Activated CD8-positive, alpha-beta memory T cell treated with anti-CD3 and anti-CD28 coated beads, Interleukin-2, amount 50 U/mL, for 24 hours (primary cell): ENCODE measurements around the gene TNRC18.
"Not testable (repeated sequence)": the region's sequence is repeated elsewhere in the genome, so short reads cannot be mapped to it uniquely, and the experiment has no call there.

ENCODE experiments used
- DNase-seq: peaks from one replicate; pipeline ENCODE4 v3.0.0-alpha.2; 2020; ENCODE audit errors: extremely low read depth

The TNRC18 gene

DNA sequence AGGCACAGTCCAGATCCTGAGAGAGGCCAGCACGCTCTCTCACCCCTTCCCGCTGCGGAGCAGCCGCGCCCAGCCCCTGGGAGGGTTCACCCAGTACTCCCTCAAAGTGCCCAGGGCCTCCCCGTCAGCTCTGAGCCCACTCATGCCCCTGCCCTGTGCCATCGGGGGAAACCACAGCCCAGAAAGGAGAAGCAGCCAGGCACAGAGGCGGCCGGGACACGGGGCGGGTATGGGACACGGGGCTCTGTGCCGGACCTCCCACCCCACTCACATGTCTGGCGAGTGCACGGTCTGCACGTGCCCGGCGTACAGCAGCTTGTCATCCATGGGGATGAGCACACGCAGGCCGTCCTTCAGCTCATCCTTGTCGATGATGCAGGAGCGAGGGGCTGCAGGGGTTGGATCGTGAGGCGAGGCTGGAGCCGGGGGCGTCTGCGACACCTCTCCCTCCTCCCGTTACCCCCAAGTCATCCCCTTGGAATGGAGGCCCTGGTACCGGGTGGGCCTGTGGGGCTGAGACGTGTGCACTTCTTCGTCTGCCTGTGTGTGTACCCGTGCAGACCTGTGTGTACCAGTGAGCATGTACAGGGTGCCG is 102.7 kb downstream of the TNRC18 start:
- no peak for DNase-seq

DNA sequence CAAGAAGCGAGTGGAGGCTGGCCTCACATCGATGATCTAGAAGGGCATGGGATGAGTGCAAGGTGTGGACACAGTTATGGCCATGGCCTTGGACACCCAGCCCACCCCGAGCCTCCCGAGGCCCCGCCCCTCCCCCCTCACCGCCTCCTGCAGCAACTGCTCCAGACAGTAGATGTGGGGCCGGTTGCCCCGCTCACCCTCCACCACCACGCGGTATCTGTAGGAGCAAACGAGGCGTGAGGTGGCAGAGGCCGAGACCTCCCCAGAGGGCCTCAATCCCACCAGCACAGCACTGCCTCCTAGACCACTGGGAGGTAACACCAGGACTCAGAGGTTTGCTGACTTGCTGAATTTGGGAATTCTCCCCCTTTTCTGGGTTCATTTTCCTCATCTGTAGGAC is 103.2 kb downstream of the TNRC18 start:
- DNase-seq, result no peak

DNA sequence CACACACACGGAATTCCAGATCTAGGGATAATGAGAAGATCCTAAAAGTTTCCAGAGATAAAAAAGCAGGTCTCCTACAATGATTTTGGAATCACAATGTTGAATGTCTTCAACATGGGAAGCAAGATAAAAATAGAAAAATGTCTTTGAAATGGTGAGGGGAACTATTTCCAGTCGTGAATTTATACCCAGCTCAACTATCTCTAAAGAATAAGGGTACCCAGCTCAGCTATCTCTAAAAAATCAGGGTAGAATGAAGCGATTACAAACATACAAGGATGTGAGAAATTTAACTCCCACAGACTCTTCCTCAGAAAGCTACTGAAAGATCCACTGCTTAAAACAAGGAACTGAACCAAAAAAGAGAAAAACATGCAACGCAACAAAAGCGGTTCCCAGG is 105.0 kb downstream of the TNRC18 start:
- not testable (repeated sequence) for DNase-seq

DNA sequence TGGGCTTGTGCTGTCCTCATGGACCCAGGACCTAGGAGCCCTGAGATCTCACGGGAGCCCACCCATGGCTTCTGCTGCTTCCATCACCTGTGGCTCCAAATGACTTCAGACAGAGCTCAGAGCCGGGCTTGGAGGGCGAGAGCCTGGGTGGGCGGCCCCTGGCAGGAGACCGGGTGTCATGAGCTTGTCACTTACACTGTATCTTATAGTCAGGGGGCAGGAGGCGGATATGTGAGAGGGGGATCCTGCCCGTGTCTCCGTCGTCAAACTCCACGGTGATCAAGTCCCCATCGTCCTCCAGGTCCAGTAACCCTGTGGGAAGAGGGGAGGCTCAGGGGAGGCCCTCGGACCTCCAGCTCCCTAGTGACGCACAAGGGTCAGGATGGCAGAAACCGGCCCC is 107.9 kb downstream of the TNRC18 start:
- no peak for DNase-seq

DNA sequence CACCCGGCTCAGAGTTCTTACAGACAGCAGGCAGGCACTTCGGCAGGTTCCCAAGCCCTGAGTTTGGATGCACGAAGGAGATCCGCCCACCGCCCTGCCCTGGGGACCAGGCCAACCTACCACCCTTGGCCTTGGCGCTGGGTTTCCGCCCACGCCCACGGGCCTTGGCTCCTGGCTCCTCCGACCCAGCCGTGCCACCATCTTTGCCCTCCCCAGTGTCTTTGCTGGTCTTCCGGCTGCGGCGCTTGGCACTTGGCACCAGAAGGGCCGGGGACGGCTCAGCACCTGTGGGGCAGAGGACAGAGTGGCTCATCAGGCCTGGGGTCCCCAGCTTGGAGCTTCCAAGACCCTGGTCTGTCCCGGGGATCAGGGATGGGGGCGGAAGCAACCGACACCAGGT is 108.8 kb downstream of the TNRC18 start:
- DNase-seq, result no peak

DNA sequence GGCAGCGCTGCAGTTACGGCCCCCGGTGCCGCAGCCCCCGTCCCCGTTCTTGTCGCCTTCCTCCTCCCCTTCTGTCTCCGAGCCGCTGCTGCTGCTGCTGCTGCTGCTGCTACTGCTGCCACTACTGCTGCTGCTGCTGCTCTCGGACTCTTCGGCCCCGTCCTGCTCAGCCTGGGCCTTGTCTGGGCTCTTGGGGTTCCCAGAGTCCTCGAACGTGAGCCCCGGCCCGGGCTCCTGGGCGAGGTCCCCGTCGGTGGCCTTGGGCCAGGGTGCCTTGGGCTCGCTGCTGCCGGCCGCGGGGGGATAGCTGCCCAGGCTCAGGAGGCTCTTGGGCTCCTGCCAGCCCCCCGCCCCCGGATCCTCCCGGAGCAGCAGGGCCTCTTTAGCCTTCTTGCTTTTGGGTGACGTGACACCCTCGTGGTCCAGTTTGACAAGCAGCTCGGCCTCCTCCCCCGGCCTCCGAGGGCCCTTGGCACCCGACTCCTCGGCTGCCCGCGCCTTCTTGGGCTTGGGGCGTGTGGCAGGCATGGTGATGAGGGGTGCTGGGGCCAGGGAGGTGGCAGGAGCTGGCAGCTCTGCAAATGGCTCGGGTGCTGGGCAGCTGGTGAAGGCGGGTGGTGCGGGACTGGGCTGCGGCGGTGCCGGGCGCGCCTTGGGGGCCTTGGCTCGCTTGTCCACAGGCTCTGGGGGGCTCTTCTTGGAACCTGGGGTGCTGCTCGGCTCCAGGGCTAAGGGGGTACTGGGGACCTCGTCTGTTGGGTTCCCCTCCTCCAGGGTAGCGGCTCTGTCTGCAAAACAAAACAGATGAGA is 110.4 kb downstream of the TNRC18 start:
- DNase-seq, result not testable (repeated sequence)

DNA sequence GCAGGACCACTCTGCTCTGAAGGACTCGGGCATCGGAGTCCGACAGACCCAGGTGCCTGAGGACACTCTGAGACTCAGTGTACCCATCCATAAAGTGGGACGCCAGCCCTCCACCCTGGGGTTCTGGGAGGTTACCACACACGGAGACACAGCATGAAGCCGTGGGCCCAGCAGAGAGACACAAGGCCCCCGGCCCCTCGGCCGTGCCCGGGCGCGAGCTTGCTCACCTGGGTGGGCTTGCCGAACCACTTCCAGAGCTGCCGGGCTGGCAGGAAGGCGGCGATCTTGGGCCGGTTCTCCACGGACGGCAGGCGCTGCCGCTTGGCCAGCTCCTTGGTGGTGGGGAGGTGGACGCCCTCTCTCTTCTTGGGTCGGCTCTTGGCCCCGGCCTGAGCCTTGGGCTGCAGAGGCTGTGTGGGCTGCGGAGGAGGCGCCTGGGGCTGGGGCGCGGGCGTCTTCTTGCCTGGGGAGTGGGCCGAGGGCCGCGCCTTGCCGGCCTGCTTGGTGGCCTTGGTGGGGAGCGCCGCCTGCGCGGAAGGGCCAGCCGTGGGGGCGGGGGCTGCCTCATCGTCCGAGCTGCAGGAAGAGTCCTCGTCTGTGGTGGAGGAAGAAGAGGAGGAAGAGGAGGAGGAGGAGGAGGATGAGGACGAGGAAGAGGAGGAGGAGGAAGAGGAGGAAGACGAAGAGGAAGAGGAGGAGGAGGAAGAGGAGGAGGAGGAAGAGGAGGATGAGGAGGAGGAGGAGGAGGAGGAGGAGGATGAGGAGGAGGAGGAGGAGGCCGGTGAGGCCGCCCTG is 111.2 kb downstream of the TNRC18 start:
- DNase-seq, result not testable (repeated sequence)

DNA sequence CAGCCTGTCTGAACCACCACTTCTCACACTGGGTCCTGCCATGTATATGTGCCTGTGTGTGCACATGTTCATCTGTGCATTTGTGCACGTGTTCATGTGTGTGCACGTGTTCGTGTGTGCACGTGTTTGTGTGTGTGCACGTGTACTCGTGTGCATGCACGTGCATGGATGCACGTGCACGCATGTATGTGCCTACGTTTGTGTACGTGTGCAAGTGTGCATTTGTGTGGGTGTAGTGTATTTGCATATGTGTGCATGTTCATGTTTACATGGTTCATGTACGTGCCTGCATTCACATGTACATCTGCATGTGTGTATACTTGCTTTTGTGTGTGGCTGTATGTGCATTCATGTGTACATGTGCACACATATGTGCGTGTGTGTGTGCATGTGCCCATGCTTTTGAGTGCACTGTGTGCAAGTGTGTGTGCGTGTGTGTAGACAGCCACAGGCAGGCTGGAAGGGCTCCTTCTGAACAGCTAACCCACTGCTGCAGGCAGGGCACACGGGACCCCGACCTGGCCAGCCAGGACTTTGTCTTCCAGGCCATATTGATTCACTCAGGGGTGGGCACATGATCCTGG is 112.7 kb downstream of the TNRC18 start:
- DNase-seq, result no peak

DNA sequence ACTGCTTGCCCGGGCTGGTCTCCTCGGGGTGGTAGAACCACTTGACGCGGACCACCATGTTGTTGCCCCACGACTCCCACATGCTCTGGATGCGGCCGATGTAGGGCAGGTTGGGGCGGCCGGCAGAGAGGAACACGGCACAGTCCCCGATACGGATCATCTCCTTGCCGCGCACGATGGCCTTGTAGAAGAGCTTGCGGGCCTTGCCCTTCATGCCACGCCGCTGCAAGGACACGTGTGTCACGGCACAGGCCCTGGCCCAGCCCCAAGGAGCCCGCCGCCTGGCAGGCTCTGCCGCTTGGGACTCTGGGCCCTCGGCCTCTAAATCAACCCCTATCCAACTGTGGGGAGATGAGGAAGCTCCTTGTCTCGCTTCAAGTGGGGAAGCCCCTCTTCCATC is 114.5 kb downstream of the TNRC18 start:
- no peak for DNase-seq

DNA sequence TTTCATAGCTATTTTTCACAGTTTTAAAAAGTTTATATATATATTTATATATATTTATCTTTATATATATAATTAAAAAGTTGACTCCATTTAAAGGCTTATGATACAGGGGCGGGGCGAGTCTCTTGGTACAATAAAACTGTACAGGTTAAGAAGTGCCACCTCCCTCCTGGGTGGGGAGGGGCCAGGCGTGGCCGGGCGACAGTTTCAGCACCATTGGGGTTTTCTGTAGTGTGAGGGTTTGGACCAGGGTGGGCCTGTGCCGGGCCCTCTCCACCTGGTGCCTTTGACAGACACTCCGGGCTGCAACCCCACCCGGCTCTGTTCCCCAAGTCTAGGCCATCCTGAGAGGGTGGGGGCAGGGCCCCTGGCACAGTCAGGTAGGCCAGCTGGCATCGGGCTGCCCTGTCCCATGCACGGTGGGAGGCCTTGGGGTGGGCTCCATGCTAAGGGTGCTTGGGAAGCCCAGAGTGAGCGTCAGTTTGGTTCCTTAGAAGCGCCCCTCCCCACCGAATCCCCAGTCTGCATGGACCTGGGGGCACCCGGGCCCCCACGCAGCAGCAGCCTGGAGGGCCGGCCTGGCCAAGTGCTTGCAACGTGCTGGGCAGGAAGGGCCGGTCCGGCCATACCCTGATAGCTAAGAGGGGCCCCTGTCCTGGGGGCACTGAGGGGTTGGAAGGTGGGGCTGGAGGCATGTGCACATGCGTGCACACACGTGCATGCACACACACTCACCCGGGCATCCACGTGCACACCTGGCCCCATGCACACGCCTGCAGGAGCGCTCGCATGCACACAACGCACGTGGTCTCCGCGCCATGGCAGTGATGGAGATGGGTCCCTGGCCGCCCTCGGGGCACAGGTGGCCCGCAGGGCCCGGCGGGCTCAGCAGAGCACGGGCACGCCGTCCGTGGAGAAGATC is 116.2 kb downstream of the TNRC18 start:
- DNase-seq, result not testable (repeated sequence)

DNA sequence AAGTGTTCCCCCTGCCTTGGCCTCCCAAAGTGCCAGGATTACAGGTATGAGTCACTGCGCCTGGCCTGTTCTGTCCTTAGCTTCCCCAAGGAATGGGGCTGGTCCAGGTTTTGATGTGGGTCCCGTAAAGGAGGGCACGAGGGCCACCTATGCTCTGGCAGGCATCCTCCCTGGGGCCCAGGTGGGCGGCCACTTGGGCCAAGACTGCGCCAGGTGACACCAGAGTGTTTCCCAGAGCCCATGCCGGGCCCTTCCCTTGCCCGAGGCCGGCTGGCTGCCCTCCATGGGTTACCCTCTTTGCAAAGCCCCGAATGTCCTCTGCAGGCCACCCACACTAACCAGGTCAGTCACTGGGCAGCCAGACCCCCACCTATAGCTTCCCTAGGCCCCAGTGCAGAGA is 118.6 kb downstream of the TNRC18 start:
- not testable (repeated sequence) for DNase-seq

DNA sequence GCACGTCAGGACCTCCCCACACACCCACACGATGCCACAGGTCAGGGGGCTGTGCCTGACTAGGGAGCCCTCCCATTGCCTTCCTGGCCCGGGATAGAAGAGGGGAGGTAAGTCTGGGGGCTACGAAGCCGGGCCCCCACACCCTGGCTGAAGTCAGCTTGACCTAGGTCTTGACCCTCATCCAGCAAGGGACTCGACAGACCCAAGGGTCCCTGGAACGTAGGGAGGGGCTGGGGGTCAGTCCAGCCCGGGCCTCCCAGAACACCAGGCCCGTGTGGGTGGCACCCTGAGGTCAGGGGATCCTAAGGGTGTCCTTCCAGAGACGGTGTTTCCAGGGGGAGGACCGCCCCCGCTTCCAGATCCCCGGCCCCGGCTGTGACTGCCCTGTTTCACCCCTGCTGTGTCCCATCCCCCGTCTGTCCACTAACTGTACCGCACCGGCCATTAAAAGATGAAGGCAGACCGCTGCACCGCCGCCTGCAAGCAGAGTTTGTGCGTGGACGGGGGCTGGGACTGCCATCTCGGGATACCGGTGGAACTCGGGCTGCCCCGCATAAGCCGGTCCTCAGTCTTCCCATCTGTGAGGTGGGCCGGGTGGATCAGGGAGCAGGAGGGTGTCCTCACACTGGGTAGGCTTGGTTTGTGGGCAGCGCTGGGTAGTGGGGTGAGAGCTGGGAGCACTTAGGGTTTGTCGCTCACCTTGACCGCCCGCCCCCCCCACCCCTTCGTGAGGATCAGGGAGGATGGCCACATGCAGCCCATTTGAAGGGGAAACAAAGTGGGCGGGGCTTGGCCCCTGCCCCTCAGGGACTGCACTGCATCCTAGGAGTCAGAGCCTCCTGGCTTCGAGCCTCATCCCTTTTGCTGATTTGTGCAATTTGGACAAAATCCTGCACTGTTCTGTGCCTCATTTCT is 119.8 kb downstream of the TNRC18 start:
- no peak for DNase-seq

DNA sequence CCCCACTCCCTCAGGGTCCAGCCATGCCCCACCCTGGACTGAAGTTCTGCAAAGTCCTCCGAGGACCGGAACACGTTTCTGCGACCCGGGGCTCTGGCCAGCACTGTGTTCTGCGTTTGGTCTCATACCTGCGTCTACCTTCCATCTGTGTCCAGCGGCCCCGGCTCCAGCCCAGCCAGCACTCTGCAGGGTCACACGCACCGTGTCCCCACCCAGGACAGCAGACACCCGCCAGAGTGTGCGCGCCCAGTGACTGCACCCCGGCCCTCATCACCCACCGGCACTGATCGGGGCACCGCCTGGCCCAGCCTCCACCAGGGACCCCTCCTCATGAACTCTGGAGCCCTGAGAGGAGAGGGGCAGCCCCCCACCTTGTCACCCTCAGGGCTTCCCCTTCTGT is 120.6 kb downstream of the TNRC18 start:
- no peak for DNase-seq

DNA sequence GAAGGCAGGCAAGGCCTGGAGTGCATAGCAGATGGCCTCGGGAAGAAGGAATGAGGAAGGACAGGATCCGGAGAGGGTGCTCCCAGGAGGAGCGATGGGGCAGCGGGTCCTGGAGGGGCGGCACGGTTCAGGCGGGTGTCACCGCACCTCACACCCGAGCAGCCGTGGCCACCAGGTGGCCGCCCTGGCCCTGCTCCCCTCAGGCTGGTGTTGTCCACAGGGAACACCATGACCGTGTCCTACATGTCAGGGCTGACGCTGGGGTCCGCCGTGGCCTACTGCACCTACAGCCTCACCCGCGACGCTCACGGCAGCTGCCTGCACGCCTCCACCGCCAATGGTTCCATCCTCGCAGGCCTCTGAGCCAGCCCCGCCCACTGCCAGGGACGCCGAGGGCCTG is 121.1 kb downstream of the TNRC18 start:
- no peak for DNase-seq

DNA sequence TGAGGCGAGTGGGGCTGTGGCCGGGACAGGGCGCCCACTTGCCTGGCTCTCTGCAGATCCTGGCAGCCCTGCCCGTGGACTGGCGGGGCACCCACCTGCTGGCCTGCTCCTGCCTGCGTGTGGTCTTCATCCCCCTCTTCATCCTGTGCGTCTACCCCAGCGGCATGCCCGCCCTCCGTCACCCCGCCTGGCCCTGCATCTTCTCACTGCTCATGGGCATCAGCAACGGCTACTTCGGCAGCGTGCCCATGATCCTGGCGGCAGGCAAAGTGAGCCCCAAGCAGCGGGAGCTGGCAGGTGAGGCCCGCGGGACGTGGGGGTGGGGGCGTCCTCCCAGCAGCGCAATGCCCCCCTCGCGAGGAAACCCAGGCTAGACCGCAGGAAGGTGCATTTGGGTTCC is 123.3 kb downstream of the TNRC18 start:
- no peak for DNase-seq

DNA sequence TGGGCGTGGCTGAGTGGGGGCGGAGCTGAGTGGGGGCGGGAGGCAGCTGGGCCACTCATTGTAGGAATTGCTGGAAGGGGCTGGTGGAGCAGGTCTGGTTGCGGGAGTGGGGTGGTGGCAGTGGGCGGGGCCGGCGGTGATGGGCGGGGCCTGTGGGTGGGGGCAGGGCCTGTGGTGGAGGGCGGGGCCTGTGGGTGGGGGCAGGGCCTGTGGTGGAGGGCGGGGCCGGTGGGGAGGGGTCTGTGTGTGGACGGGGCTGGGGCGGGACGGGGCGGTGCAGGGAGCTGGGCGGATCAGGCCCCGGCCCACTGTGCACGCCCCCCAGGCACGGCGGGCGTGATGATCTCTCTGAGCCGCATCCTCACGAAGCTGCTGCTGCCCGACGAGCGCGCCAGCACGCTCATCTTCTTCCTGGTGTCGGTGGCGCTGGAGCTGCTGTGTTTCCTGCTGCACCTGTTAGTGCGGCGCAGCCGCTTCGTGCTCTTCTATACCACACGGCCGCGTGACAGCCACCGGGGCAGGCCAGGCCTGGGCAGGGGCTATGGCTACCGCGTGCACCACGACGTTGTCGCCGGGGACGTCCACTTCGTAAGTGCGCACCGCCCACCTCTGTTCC is 126.9 kb downstream of the TNRC18 start:
- DNase-seq, result peak; percentile 32

DNA sequence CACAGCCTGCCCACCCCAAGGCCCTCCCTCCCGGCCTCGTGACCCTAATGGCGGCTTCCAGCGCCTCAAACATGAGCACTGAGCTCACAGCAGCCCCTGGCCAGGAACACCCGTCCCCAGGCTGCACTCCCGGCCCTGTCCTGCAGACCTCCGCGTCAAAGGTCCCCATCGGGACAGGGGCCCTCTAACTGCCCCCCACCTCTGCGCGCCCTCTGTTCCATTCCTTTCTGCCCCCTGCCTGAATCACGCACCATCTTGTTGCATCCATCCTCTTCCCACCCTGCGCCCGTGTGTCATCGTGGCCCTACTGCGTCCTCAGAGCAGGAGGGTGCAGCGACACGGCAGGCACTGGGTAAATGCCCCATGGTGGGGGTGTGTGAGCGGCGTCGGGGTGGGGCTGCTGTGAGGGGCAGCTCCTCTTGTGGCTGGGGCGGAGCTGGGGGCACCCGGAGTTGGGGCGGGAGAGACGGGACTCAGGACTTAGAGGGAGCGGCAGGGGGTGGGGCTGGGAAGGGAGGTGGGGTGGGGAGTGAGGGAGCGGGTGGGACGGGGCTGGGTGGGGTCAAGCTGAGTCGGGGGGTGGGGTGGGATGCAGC is 127.5 kb downstream of the TNRC18 start:
- no peak for DNase-seq

DNA sequence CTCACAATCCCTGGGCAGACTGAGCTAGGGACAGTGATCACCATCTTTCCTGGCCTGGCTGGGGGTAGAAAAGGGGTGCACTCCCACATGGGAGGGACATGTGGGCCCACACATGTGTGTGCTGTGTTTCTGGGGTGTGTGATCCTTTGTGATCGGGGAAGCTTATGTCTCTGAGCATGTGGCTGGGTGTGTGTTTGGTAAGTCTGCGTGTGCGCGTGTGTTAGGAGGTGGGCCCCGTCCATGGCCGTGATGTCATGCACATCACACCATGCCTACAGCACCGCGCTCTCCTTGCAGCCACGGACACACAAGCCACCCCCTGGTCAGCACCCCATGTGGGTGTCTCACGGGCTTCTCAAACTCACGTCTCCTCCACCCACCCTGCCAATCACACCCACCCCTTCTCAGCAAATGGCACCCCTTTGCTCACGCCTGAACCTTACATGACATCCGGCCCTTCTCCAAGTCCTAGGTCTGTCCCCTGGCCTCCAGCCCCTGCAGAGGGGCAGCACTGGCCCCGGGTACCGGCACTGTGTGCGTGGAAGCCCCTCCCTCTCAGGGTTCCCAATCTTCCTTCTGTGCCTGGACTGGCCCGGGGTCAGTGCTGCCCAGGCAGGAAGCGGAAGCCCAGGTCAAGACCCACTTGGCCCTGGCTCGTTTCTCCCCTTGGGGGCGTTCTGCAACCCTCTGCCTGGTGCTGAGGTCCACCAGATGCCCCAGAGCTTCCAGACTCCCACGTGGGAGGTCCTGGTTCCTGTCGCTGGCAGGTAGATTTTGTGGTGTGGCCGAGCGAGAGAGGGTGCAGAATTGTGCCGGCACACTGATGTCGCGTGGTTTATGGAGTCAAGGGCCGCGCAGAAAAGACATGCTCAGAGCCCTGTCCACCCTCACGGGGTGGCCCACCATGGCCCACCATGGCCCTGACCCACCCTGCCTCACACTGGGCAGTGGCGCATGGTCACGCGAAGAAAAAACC is 128.3 kb downstream of the TNRC18 start:
- no peak for DNase-seq
